PFSK-1 (cell line): ENCODE measurements around the gene KCNIP4.

Experiments used
- FOXP2 ChIP-seq: optimal IDR thresholded peaks from 2 replicates; pipeline ENCODE3; 2011; ENCODE audit warnings: borderline replicate concordance, control low read depth, inconsistent platforms; ENCODE audit not compliant: insufficient read depth; ENCODE audit errors: extremely low read length, extremely low read depth
- POLR2AphosphoS5 ChIP-seq: IDR thresholded peaks from 2 replicates; pipeline ENCODE4 v1.6.1; 2012; ENCODE audit warnings: low read depth, mild to moderate bottlenecking, control low read depth, low read length, moderate library complexity
- SIN3A ChIP-seq: IDR thresholded peaks from 2 replicates; pipeline ENCODE4 v1.6.1; 2012; ENCODE audit warnings: mild to moderate bottlenecking, low read length, moderate library complexity, borderline replicate concordance; ENCODE audit not compliant: insufficient read depth
- TAF1 ChIP-seq: IDR thresholded peaks from 2 replicates; pipeline ENCODE4 v1.6.1; 2012; ENCODE audit warnings: low read length, control low read depth, borderline replicate concordance; ENCODE audit not compliant: insufficient read depth
- TF ChIP-seq, protein P1 (sequence below), 2 experiments: IDR thresholded peaks; 2 replicates each; pipeline versions ENCODE4 v1.6.1 to v1.8.0; 2011 to 2012; ENCODE audit warnings: low read depth in 2 of 2, low read length in 2 of 2, control low read depth in 1 of 2, inconsistent platforms in 1 of 2, mild to moderate bottlenecking in 1 of 2, moderate library complexity in 1 of 2; ENCODE audit not compliant: insufficient read depth in 1 of 2

The KCNIP4 gene

DNA sequence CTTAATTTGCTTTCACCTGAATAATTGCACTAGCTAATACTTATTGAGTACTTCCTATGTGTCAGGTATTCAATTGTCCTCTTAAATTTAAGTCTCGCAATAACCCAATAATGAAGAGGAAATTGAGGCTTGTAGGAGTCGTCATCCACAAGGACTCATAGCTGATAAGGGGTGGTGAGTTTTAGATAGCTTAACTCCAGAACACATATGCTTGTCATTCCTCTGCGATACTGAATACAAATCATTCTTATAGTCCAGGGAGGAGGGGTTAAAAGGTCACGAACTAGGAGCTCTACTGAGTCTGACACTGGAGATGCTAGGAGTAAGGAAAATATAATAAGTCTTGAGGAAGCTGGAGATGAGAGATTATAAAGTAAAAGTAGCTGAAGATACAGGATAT is 1249.8 kb downstream of the KCNIP4 start:
- TF ChIP-seq TAF1 (no peak), SIN3A (no peak), POLR2AphosphoS5 (no peak), FOXP2 (no peak)
- TF ChIP-seq, protein P1, sequence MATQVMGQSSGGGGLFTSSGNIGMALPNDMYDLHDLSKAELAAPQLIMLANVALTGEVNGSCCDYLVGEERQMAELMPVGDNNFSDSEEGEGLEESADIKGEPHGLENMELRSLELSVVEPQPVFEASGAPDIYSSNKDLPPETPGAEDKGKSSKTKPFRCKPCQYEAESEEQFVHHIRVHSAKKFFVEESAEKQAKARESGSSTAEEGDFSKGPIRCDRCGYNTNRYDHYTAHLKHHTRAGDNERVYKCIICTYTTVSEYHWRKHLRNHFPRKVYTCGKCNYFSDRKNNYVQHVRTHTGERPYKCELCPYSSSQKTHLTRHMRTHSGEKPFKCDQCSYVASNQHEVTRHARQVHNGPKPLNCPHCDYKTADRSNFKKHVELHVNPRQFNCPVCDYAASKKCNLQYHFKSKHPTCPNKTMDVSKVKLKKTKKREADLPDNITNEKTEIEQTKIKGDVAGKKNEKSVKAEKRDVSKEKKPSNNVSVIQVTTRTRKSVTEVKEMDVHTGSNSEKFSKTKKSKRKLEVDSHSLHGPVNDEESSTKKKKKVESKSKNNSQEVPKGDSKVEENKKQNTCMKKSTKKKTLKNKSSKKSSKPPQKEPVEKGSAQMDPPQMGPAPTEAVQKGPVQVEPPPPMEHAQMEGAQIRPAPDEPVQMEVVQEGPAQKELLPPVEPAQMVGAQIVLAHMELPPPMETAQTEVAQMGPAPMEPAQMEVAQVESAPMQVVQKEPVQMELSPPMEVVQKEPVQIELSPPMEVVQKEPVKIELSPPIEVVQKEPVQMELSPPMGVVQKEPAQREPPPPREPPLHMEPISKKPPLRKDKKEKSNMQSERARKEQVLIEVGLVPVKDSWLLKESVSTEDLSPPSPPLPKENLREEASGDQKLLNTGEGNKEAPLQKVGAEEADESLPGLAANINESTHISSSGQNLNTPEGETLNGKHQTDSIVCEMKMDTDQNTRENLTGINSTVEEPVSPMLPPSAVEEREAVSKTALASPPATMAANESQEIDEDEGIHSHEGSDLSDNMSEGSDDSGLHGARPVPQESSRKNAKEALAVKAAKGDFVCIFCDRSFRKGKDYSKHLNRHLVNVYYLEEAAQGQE (IDR thresholded peaks at IDR 0.05; ENCODE audit: insufficient read depth in 1 of 2, low read depth in 2 of 2, low read length in 2 of 2) = no peak

DNA sequence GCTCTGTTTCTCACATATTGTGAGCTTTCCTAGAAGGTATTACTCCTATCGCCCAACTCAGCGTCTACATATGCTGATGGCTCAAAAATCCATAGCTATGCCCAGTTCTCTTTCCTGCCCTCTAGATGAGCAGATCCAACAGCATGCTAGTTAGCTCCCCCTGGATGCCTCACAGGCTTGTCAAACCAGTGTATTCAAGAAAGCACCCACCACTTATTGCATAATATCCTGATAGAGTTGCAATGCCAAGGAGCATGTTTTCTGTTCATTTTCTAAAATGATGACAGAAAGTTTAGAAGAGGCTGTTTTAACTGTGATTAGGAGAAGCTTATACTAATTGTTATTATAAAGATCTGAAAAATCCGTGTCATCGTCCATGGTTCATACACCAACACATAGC is 1250.2 kb downstream of the KCNIP4 start:
- TF ChIP-seq POLR2AphosphoS5 (no peak), FOXP2 (no peak), TAF1 (no peak), SIN3A (no peak)
- TF ChIP-seq, protein P1 (IDR thresholded peaks at IDR 0.05; ENCODE audit: insufficient read depth in 1 of 2, low read depth in 2 of 2, low read length in 2 of 2) = no peak

DNA sequence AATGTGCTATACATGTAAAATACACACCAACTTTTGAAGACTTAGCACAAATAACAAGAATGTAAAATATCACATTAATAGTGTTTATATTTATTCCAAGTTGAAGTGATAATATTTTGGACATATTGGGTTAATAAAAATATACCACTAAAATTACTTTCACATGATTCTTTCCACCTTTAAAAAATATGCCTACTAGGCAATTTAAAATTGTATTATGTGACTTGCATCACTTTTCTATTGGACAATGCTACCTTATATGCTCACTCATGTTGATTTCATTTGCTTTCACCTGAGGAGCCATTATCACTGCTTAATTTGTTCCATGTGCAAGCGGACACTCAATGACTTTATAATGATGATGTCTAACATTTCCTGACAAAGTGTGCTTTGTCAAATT is 1251.8 kb downstream of the KCNIP4 start:
- TF ChIP-seq SIN3A (no peak), POLR2AphosphoS5 (no peak), FOXP2 (no peak), TAF1 (no peak)
- TF ChIP-seq, protein P1 (IDR thresholded peaks at IDR 0.05; ENCODE audit: insufficient read depth in 1 of 2, low read depth in 2 of 2, low read length in 2 of 2) = no peak

DNA sequence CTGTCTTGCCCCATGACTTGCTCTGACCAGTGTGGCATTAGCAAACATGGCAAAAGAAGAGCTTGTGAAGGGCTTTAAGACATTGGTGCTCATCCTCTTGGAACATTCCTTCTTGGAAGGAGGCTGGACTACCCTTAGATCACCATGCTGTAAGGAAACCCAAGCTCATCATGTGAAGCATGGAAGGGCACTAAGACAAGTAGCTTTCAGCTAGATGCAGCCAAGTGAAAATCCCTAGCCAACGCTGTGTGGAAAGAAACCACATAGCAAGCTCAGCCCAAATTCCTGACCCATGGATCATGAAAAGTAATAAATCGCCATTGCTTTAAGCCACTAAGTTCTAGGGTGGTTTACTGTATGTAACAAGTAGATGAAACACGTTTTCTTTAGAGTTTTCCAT is 1260.7 kb downstream of the KCNIP4 start:
- no peak for TF ChIP-seq TAF1
- no peak for TF ChIP-seq POLR2AphosphoS5
- TF ChIP-seq, protein P1 (IDR thresholded peaks at IDR 0.05; ENCODE audit: insufficient read depth in 1 of 2, low read depth in 2 of 2, low read length in 2 of 2) = no peak
- TF ChIP-seq FOXP2 = no peak
- no peak for TF ChIP-seq SIN3A
